ENCODE data around the gene MYH9.
A peak's percentile ranks its signal among the peaks of the same experiment; 100 is the strongest.

Gene MYH9

DNA sequence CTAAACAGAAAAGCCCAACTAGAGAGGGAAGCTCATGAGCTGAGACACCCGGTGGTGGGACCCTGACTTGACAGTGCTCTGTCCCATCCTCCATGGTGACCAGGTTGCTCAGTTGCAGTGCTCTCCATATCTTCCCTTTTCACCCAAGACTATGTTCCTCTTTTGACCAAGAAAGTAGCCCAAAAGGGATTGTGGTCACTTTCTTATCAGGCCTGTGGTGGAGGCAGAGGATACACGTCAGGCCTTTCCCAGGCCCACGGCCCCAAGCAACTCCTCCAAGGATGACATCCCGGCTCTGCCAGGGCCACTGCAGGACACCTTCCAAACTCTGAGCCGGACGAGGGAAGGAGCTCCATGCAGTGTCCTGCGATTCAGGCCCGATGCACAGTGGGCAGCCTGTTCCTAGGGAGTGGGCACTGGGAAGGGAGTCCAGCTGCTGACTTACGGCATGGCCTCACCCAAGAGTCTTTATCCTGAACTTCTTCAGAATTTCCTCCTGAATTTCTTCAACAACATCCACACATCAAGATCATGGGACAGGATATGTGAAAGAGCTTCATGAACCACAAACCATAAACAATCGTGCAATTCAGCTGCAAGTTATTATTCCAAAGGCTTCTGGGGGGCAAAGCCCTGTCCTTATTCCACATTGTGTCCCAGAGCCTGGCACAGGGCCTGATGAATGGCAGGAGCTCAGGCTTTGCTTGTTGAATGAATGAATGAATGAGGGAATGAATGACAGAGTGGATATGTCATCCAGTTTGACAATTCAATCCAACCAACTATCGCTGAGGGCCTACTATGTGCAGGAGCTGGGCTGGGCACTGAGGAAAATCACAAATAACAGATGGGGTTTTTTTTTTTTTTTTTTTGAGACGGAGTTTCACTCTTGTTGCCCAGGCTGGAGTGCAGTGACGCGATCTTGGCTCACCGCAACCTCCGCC lies 36.0 kb upstream of the MYH9 start:
- no peaks in the 10 kb centered on the region for H3K27me3 ChIP-seq (ENCODE audit: insufficient read depth, low read length)
- H3K27ac ChIP-seq (ENCODE audit: low read length), result no peak overlapping the region
- H3K4me1 ChIP-seq (ENCODE audit: insufficient read depth, low read length), result peaks cover 12% of the 10 kb centered on the region; the same call in 1 of the 2 replicates
- no peak overlapping the region for H3K9ac ChIP-seq (ENCODE audit: low read depth, low read length)
- no peak overlapping the region for H3K4me3 ChIP-seq (ENCODE audit: low read length)
- no peaks in the 10 kb centered on the region for H3K36me3 ChIP-seq (ENCODE audit: insufficient read depth, low read depth, low read length)
- no peaks in the 10 kb centered on the region for H3K9me3 ChIP-seq (ENCODE audit: insufficient read depth, low read depth, low read length)

DNA sequence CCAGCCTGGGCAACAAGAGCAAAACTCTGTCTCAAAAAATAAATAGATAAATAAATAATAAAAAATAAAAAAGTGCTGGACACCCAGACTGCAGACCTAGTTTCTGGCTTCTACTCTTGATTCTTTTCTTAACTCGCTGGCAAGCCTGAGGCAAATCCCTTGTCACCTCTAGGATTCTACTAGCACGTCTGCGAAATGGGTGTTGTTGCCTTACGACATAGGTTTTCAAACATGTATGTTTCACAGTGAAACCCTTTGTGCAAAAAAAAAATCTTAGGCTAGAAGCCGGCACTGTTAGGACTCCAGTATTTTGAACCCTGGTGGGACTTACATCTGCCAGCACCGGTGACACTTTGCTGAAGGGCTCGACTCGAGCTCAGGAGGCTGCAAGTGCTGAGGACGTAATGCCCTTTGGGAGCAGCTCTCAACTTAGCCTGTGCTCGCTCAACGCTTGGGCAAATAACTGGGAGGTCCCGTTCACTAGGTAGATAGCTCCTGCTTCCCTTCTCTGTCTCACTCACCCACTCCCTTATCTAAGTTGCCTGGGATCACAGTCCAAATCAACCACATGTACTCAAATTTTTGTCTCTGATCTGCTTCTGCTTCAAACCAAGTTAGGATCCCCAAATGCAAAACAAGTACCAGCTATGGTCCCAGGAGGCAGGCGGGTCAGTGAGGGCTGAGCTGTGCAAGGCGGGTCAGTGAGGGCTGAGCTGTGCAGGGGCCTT lies 34.7 kb upstream of the MYH9 start:
- Histone ChIP-seq H3K4me1 (ENCODE audit: insufficient read depth, low read length) (peaks cover 12% of the 10 kb centered on the region; the same call in 1 of the 2 replicates), H3K27me3 (ENCODE audit: insufficient read depth, low read length) (no peaks in the 10 kb centered on the region), H3K36me3 (ENCODE audit: insufficient read depth, low read depth, low read length) (no peaks in the 10 kb centered on the region), H3K9me3 (ENCODE audit: insufficient read depth, low read depth, low read length) (no peaks in the 10 kb centered on the region), H3K9ac (ENCODE audit: low read depth, low read length) (no peak overlapping the region), H3K27ac (ENCODE audit: low read length) (no peak overlapping the region), H3K4me3 (ENCODE audit: low read length) (no peak overlapping the region)

- no peaks in the 10 kb centered on the region for H3K27me3 ChIP-seq (ENCODE audit: insufficient read depth, low read length)
- no peak overlapping the region for H3K9ac ChIP-seq (ENCODE audit: low read depth, low read length)
- H3K4me3 ChIP-seq (ENCODE audit: low read length), result no peak overlapping the region
- H3K36me3 ChIP-seq (ENCODE audit: insufficient read depth, low read depth, low read length), result no peaks in the 10 kb centered on the region
- no peaks in the 10 kb centered on the region for H3K9me3 ChIP-seq (ENCODE audit: insufficient read depth, low read depth, low read length)
- H3K4me1 ChIP-seq (ENCODE audit: insufficient read depth, low read length), result peaks cover 4% of the 10 kb centered on the region; the same call in 1 of the 2 replicates
- no peak overlapping the region for H3K27ac ChIP-seq (ENCODE audit: low read length)
These were observed 32.4 kb upstream of the MYH9 start for GRCh38 chr22:36419912-36420882.

DNA sequence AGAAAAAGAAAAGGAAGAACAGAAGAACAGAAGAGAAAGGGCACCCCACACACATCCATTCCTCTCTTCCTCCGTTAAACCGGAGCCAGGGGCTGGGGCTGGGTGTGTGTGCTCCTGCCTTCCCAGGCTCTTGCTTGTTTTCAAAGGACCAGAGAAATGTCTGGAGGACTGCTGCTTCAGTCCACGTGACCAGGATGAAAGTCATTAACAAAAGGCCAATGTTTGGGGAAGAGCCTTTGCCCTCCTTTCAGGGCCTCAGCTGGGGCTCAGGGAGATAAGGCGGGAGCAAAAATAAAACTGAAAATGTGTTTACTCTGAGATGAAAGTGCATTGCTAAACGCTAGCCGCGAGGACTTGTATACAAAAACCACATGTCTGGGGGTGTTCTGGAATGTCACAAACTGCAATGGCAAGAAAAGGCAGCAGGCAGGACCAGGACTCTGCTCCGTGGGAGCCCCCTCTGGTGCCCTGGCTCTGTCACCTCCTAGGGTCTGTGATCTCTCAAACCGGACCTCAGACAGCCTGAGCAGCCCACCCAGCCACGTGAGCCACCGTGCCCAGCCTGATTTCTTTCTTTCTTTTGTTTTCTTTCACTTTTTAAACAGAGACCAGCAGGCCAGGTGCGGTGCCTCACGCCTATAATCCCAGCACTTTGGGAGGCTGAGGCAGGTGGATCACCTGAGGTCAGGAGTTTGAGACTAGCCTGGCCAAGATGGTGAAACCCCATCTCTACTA lies 31.6 kb upstream of the MYH9 start:
- Histone ChIP-seq H3K27me3 (ENCODE audit: insufficient read depth, low read length) (no peaks in the 10 kb centered on the region), H3K4me1 (ENCODE audit: insufficient read depth, low read length) (peaks cover 4% of the 10 kb centered on the region; the same call in 1 of the 2 replicates), H3K36me3 (ENCODE audit: insufficient read depth, low read depth, low read length) (no peaks in the 10 kb centered on the region), H3K4me3 (ENCODE audit: low read length) (no peak overlapping the region), H3K27ac (ENCODE audit: low read length) (no peak overlapping the region), H3K9me3 (ENCODE audit: insufficient read depth, low read depth, low read length) (no peaks in the 10 kb centered on the region), H3K9ac (ENCODE audit: low read depth, low read length) (peak overlapping the region; percentile 14; the same call in 1 of the 2 replicates)

DNA sequence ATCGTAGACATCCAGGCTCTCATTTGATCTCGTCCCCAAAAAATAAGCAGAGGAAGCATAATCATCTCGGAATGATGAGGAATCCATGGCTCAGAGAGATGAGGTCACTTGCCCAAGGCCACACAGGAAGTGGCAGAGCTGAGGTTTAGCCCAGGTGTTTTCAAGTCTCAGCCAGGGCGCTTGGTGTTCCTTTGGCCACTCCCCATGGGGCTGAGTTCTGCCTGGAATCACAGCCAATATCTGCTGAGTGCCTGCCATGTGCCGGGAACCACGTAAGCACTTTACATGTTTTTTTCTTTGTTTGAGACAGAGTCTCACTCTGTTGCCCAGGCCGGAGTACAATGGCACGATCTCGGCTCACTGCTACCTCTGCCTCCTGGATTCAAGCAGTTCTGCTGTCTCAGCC lies 29.5 kb upstream of the MYH9 start:
- Histone ChIP-seq H3K9ac (ENCODE audit: low read depth, low read length) (no peak overlapping the region), H3K27me3 (ENCODE audit: insufficient read depth, low read length) (no peaks in the 10 kb centered on the region), H3K36me3 (ENCODE audit: insufficient read depth, low read depth, low read length) (no peaks in the 10 kb centered on the region), H3K4me3 (ENCODE audit: low read length) (no peak overlapping the region), H3K9me3 (ENCODE audit: insufficient read depth, low read depth, low read length) (no peaks in the 10 kb centered on the region), H3K27ac (ENCODE audit: low read length) (no peak overlapping the region), H3K4me1 (ENCODE audit: insufficient read depth, low read length) (peaks cover 4% of the 10 kb centered on the region; the same call in 1 of the 2 replicates)

DNA sequence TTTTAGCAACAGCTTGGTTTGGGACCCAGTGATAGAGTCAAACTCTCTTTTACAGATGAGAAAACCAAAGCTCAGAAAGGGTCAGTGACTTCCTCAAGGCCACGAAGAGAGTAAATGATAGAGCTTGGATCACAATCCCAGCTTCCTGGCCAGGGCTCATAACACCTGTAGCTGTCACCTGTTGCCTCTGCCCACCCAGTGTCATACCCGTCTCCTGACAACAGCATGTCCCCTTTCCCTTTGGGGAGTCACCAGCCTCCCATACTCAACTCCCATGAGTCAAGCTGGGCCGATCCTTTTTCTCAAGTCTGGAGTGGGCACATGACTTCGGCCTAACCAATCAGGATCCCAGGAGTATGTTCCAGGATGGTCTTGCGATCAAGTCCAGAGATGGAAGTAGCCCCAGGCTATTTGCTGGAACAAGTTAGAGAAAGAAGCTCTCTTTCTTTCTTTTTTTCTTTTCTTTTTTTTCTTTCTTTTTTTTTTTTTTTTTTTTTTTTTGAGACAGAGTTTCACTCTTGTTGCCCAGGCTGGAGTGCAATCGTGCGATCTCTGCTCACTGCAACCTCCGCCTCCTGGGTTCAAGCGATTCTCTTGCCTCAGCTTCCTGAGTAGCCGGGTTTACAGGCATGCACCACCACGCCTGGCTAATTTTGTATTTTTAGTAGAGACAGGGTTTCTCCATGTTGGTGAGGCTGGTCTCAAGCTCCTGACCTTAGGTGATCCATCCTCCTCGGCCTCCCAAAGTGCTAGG lies 27.8 kb upstream of the MYH9 start:
- no peak overlapping the region for H3K4me3 ChIP-seq (ENCODE audit: low read length)
- H3K9ac ChIP-seq (ENCODE audit: low read depth, low read length), result no peak overlapping the region
- no peaks in the 10 kb centered on the region for H3K36me3 ChIP-seq (ENCODE audit: insufficient read depth, low read depth, low read length)
- no peaks in the 10 kb centered on the region for H3K9me3 ChIP-seq (ENCODE audit: insufficient read depth, low read depth, low read length)
- H3K4me1 ChIP-seq (ENCODE audit: insufficient read depth, low read length), result peaks cover 7% of the 10 kb centered on the region; the same call in 1 of the 2 replicates
- no peak overlapping the region for H3K27ac ChIP-seq (ENCODE audit: low read length)
- no peaks in the 10 kb centered on the region for H3K27me3 ChIP-seq (ENCODE audit: insufficient read depth, low read length)

DNA sequence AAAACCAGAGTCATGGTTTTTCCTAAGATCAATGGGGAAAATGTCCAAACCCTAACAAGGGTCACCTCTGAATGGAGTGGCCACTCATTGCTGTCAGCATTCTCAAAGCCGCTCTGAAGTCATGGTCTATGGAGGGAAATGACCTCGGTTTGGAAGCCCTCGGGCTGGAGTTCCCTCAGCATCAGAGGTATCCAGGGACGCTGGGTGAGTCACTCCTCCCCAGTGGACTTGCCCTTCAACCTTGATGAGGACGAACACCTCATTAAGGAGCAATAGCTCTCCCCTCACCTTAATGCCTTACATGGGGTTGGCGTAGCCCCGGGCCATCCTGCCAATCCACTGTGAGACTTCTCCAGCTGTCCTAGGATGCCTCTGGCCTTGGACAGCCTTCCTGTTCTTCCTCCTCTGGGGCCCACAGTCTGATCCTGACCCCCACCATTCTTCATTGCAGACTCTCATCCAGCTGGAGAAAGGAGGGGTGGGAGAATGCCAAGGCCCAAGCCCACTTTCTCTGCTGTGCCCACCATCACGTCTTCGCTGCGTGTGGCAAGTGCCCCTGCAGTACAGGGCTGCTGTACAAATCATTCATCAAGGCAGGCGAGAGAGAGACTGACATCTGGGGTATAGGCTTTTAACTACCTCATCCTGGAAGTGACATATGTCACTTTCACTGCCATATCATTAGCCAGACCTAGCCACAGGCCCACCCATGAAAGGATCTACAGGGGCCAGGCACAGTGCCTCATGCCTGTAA lies 25.4 kb upstream of the MYH9 start:
- H3K4me3 ChIP-seq (ENCODE audit: low read length), result no peak overlapping the region
- no peaks in the 10 kb centered on the region for H3K9me3 ChIP-seq (ENCODE audit: insufficient read depth, low read depth, low read length)
- H3K27ac ChIP-seq (ENCODE audit: low read length), result no peak overlapping the region
- H3K9ac ChIP-seq (ENCODE audit: low read depth, low read length), result no peak overlapping the region
- peaks cover 10% of the 10 kb centered on the region; the same call in 1 of the 2 replicates for H3K4me1 ChIP-seq (ENCODE audit: insufficient read depth, low read length)
- no peaks in the 10 kb centered on the region for H3K36me3 ChIP-seq (ENCODE audit: insufficient read depth, low read depth, low read length)
- no peaks in the 10 kb centered on the region for H3K27me3 ChIP-seq (ENCODE audit: insufficient read depth, low read length)

DNA sequence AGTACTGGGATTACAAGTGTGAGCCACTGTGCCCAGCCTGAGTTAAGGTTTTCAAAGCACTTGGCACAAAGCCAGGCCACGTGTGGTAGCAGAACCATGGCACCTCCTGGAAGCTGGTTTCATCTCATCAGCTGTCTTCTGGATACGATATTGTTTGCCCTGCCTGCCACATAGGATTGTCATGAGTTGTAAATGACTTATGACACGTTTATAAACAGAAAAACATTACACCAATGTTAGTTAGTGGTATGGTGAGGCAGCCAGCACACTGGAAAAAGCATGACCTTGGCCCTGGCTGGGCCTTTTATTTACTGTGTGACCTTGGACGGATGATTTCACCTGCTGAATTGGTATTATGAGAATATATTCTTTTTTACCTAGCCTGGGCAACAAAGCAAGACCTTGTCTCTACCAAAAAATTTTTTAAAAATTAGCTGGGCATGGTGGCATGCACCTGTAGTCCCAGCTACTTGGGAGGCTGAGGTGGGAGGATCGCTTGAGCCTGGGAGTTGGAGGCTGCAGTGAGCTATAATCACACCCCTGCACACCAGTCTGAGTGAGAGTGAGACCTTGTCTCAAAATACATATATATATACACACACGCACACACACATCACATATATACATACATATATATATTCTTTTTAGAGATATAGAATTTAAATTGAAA lies 24.0 kb upstream of the MYH9 start:
- no peak overlapping the region for H3K4me3 ChIP-seq (ENCODE audit: low read length)
- H3K9ac ChIP-seq (ENCODE audit: low read depth, low read length), result no peak overlapping the region
- H3K36me3 ChIP-seq (ENCODE audit: insufficient read depth, low read depth, low read length), result no peaks in the 10 kb centered on the region
- no peaks in the 10 kb centered on the region for H3K9me3 ChIP-seq (ENCODE audit: insufficient read depth, low read depth, low read length)
- no peak overlapping the region for H3K27ac ChIP-seq (ENCODE audit: low read length)
- no peaks in the 10 kb centered on the region for H3K27me3 ChIP-seq (ENCODE audit: insufficient read depth, low read length)
- H3K4me1 ChIP-seq (ENCODE audit: insufficient read depth, low read length), result peaks cover 10% of the 10 kb centered on the region; the same call in 1 of the 2 replicates

GRCh38 chr22:36409911-36410756 lies 22.4 kb upstream of the MYH9 start:
- H3K9me3 ChIP-seq (ENCODE audit: insufficient read depth, low read depth, low read length), result no peaks in the 10 kb centered on the region
- peaks cover 10% of the 10 kb centered on the region; the same call in 1 of the 2 replicates for H3K4me1 ChIP-seq (ENCODE audit: insufficient read depth, low read length)
- peak overlapping the region; percentile 81 for H3K27ac ChIP-seq (ENCODE audit: low read length)
- H3K27me3 ChIP-seq (ENCODE audit: insufficient read depth, low read length), result no peaks in the 10 kb centered on the region
- H3K9ac ChIP-seq (ENCODE audit: low read depth, low read length), result peak overlapping the region; percentile 87
- H3K36me3 ChIP-seq (ENCODE audit: insufficient read depth, low read depth, low read length), result no peaks in the 10 kb centered on the region
- H3K4me3 ChIP-seq (ENCODE audit: low read length), result peak overlapping the region; percentile 66
